ENCODE results near the gene STK24.

The STK24 gene

GRCh38 chr13:98556142-98556816 lies 20.6 kb downstream of the STK24 start:
- Histone ChIP-seq H3K27ac (replicated peaks; ENCODE audit: low read length) (no peak overlapping the region), H4K91ac (ENCODE audit: low read depth, low read length, poor library complexity) (no peak overlapping the region), H3K23ac (ENCODE audit: low read depth, low read length, poor library complexity) (no peak overlapping the region), H2BK12ac (ENCODE audit: low read length) (no peak overlapping the region), H3K14ac (ENCODE audit: low read length) (no peak overlapping the region), H2AK5ac (ENCODE audit: low read depth, low read length) (no peak overlapping the region), H4K8ac (ENCODE audit: low read depth, low read length) (no peak overlapping the region), H2BK120ac (ENCODE audit: low read depth, low read length) (no peak overlapping the region), H2BK5ac (ENCODE audit: low read length) (no peak overlapping the region), H3K9ac (ENCODE audit: low read depth, low read length, poor library complexity) (no peak overlapping the region), H2AFZ (ENCODE audit: low read length) (no peak overlapping the region), H3K4me1 (ENCODE audit: control insufficient read depth in 2 of 2, insufficient read depth in 1 of 2, low read depth in 1 of 2, low read length in 2 of 2) (peaks cover 0 to 4% of the 10 kb centered on the region in 2 donors), H3K18ac (ENCODE audit: low read length) (no peak overlapping the region), H3K27me3 (ENCODE audit: control insufficient read depth in 3 of 3, insufficient read depth in 3 of 3, low read depth in 1 of 3, low read length in 3 of 3) (no peaks in the 10 kb centered on the region), H3K4me3 (ENCODE audit: low read length in 2 of 2) (no peak overlapping the region), H3K36me3 (replicated peaks in 1 of 2; ENCODE audit: control insufficient read depth in 2 of 2, insufficient read depth in 2 of 2, low read length in 2 of 2) (peaks cover 0 to 36% of the 10 kb centered on the region in 2 donors), H3K9me3 (replicated peaks in 1 of 2; ENCODE audit: control insufficient read depth in 2 of 2, insufficient read depth in 1 of 2, low read depth in 1 of 2, low read length in 2 of 2) (peaks cover 0 to 19% of the 10 kb centered on the region in 2 donors), H3K4me2 (ENCODE audit: insufficient read depth, low read length, poor library complexity, severe bottlenecking) (no peak overlapping the region), H3K79me1 (ENCODE audit: low read depth, low read length) (peaks cover 23% of the 10 kb centered on the region), H3K4ac (ENCODE audit: low read length) (no peak overlapping the region), H2BK15ac (ENCODE audit: low read length) (no peak overlapping the region)
- WGBS, 2 donors (ENCODE audit: extremely low coverage in 2 of 2, insufficient read length in 2 of 2, insufficient replicate concordance in 1 of 2): no CpG with 5 or more reads among the region's 8 CpGs
- DNase-seq (ENCODE audit: low spot score): no peak

- peaks cover 23% of the 10 kb centered on the region for H3K79me1 ChIP-seq (ENCODE audit: low read depth, low read length)
- no peak overlapping the region for H2AFZ ChIP-seq (ENCODE audit: low read length)
- no peak for DNase-seq (ENCODE audit: low spot score)
- no peak overlapping the region for H3K23ac ChIP-seq (ENCODE audit: low read depth, low read length, poor library complexity)
- no peak overlapping the region for H3K27ac ChIP-seq (replicated peaks; ENCODE audit: low read length)
- peaks cover 0 to 3% of the 10 kb centered on the region in 2 donors for H3K4me1 ChIP-seq (ENCODE audit: control insufficient read depth in 2 of 2, insufficient read depth in 1 of 2, low read depth in 1 of 2, low read length in 2 of 2)
- H2BK12ac ChIP-seq (ENCODE audit: low read length): no peak overlapping the region
- H3K18ac ChIP-seq (ENCODE audit: low read length): no peak overlapping the region
- no peak overlapping the region for H3K4me2 ChIP-seq (ENCODE audit: insufficient read depth, low read length, poor library complexity, severe bottlenecking)
- H3K27me3 ChIP-seq (ENCODE audit: control insufficient read depth in 3 of 3, insufficient read depth in 3 of 3, low read depth in 1 of 3, low read length in 3 of 3): no peaks in the 10 kb centered on the region
- WGBS, 2 donors (ENCODE audit: extremely low coverage in 2 of 2, insufficient read length in 2 of 2, insufficient replicate concordance in 1 of 2): no CpG with 5 or more reads among the region's 3 CpGs
- no peak overlapping the region for H2AK5ac ChIP-seq (ENCODE audit: low read depth, low read length)
- H3K4me3 ChIP-seq (ENCODE audit: low read length in 2 of 2): no peak overlapping the region
- no peak overlapping the region for H3K14ac ChIP-seq (ENCODE audit: low read length)
- no peak overlapping the region for H4K91ac ChIP-seq (ENCODE audit: low read depth, low read length, poor library complexity)
- H3K36me3 ChIP-seq (replicated peaks in 1 of 2; ENCODE audit: control insufficient read depth in 2 of 2, insufficient read depth in 2 of 2, low read length in 2 of 2): peaks cover 15 to 54% of the 10 kb centered on the region in 2 donors
- H2BK15ac ChIP-seq (ENCODE audit: low read length): no peak overlapping the region
- H3K4ac ChIP-seq (ENCODE audit: low read length): no peak overlapping the region
- H2BK5ac ChIP-seq (ENCODE audit: low read length): no peak overlapping the region
- no peak overlapping the region for H4K8ac ChIP-seq (ENCODE audit: low read depth, low read length)
- H2BK120ac ChIP-seq (ENCODE audit: low read depth, low read length): no peak overlapping the region
- peaks cover 2 to 26% of the 10 kb centered on the region in 2 donors for H3K9me3 ChIP-seq (replicated peaks in 1 of 2; ENCODE audit: control insufficient read depth in 2 of 2, insufficient read depth in 1 of 2, low read depth in 1 of 2, low read length in 2 of 2)
- no peak overlapping the region for H3K9ac ChIP-seq (ENCODE audit: low read depth, low read length, poor library complexity)
These were observed 27.1 kb downstream of the STK24 start for GRCh38 chr13:98549728-98550317.

GRCh38 chr13:98549006-98549727 lies 27.7 kb downstream of the STK24 start:
- Histone ChIP-seq H3K4me3 (ENCODE audit: low read length in 2 of 2) (no peak overlapping the region), H2BK120ac (ENCODE audit: low read depth, low read length) (no peak overlapping the region), H2AFZ (ENCODE audit: low read length) (no peak overlapping the region), H3K9me3 (replicated peaks in 1 of 2; ENCODE audit: control insufficient read depth in 2 of 2, insufficient read depth in 1 of 2, low read depth in 1 of 2, low read length in 2 of 2) (peaks cover 2 to 26% of the 10 kb centered on the region in 2 donors), H3K27me3 (ENCODE audit: control insufficient read depth in 3 of 3, insufficient read depth in 3 of 3, low read depth in 1 of 3, low read length in 3 of 3) (no peaks in the 10 kb centered on the region), H4K8ac (ENCODE audit: low read depth, low read length) (no peak overlapping the region), H3K9ac (ENCODE audit: low read depth, low read length, poor library complexity) (no peak overlapping the region), H3K4me2 (ENCODE audit: insufficient read depth, low read length, poor library complexity, severe bottlenecking) (no peak overlapping the region), H3K23ac (ENCODE audit: low read depth, low read length, poor library complexity) (no peak overlapping the region), H3K4me1 (ENCODE audit: control insufficient read depth in 2 of 2, insufficient read depth in 1 of 2, low read depth in 1 of 2, low read length in 2 of 2) (peaks cover 3 to 7% of the 10 kb centered on the region in 2 donors), H4K91ac (ENCODE audit: low read depth, low read length, poor library complexity) (no peak overlapping the region), H2BK12ac (ENCODE audit: low read length) (no peak overlapping the region), H2BK15ac (ENCODE audit: low read length) (no peak overlapping the region), H3K27ac (replicated peaks; ENCODE audit: low read length) (no peak overlapping the region), H3K4ac (ENCODE audit: low read length) (no peak overlapping the region), H3K79me1 (ENCODE audit: low read depth, low read length) (peaks cover 24% of the 10 kb centered on the region), H2BK5ac (ENCODE audit: low read length) (no peak overlapping the region), H2AK5ac (ENCODE audit: low read depth, low read length) (no peak overlapping the region), H3K18ac (ENCODE audit: low read length) (no peak overlapping the region), H3K36me3 (replicated peaks in 1 of 2; ENCODE audit: control insufficient read depth in 2 of 2, insufficient read depth in 2 of 2, low read length in 2 of 2) (peaks cover 15 to 54% of the 10 kb centered on the region in 2 donors), H3K14ac (ENCODE audit: low read length) (no peak overlapping the region)
- no CpG with 5 or more reads among the region's 7 CpGs for WGBS, 2 donors (ENCODE audit: extremely low coverage in 2 of 2, insufficient read length in 2 of 2, insufficient replicate concordance in 1 of 2)
- DNase-seq (ENCODE audit: low spot score): no peak

GRCh38 chr13:98548230-98548629 lies 28.7 kb downstream of the STK24 start:
- H4K8ac ChIP-seq (ENCODE audit: low read depth, low read length): no peak overlapping the region
- H3K27ac ChIP-seq (replicated peaks; ENCODE audit: low read length): no peak overlapping the region
- H2AFZ ChIP-seq (ENCODE audit: low read length): no peak overlapping the region
- peaks cover 11 to 13% of the 10 kb centered on the region in 2 donors for H3K4me1 ChIP-seq (ENCODE audit: control insufficient read depth in 2 of 2, insufficient read depth in 1 of 2, low read depth in 1 of 2, low read length in 2 of 2)
- peaks cover 2 to 24% of the 10 kb centered on the region in 2 donors for H3K9me3 ChIP-seq (replicated peaks in 1 of 2; ENCODE audit: control insufficient read depth in 2 of 2, insufficient read depth in 1 of 2, low read depth in 1 of 2, low read length in 2 of 2)
- H2BK120ac ChIP-seq (ENCODE audit: low read depth, low read length): no peak overlapping the region
- no peak overlapping the region for H2BK12ac ChIP-seq (ENCODE audit: low read length)
- H3K79me1 ChIP-seq (ENCODE audit: low read depth, low read length): peaks cover 24% of the 10 kb centered on the region
- WGBS, 2 donors (ENCODE audit: extremely low coverage in 2 of 2, insufficient read length in 2 of 2, insufficient replicate concordance in 1 of 2): no CpG with 5 or more reads among the region's 3 CpGs
- H4K91ac ChIP-seq (ENCODE audit: low read depth, low read length, poor library complexity): no peak overlapping the region
- no peak overlapping the region for H3K23ac ChIP-seq (ENCODE audit: low read depth, low read length, poor library complexity)
- no peak overlapping the region for H2AK5ac ChIP-seq (ENCODE audit: low read depth, low read length)
- H3K27me3 ChIP-seq (ENCODE audit: control insufficient read depth in 3 of 3, insufficient read depth in 3 of 3, low read depth in 1 of 3, low read length in 3 of 3): no peaks in the 10 kb centered on the region
- H2BK5ac ChIP-seq (ENCODE audit: low read length): no peak overlapping the region
- no peak overlapping the region for H3K4me3 ChIP-seq (ENCODE audit: low read length in 2 of 2)
- H3K4me2 ChIP-seq (ENCODE audit: insufficient read depth, low read length, poor library complexity, severe bottlenecking): no peak overlapping the region
- H3K14ac ChIP-seq (ENCODE audit: low read length): no peak overlapping the region
- H2BK15ac ChIP-seq (ENCODE audit: low read length): no peak overlapping the region
- DNase-seq (ENCODE audit: low spot score): no peak
- H3K9ac ChIP-seq (ENCODE audit: low read depth, low read length, poor library complexity): no peak overlapping the region
- H3K4ac ChIP-seq (ENCODE audit: low read length): no peak overlapping the region
- no peak overlapping the region for H3K18ac ChIP-seq (ENCODE audit: low read length)
- peaks cover 15 to 52% of the 10 kb centered on the region in 2 donors for H3K36me3 ChIP-seq (replicated peaks in 1 of 2; ENCODE audit: control insufficient read depth in 2 of 2, insufficient read depth in 2 of 2, low read length in 2 of 2)

All from neuronal stem cell (in vitro differentiated cells).